Muscle of arm (tissue), 14 donors: ENCODE measurements around the gene PC. TPM values are rescaled to one million over a fixed set of nuclear protein-coding genes. Genes with fewer than 3 reads are reported as not detected.
A peak's percentile ranks its signal among the peaks of the same experiment; 100 is the strongest.
"Not testable (repeated sequence)": the region's sequence is repeated elsewhere in the genome, so short reads cannot be mapped to it uniquely, and the experiment has no call there.

Experiments used
- DNase-seq: peaks from one replicate; pipeline ENCODE4 v3.0.0-alpha.2; 2013
- long read RNA-seq, 11 donors: transcript quantifications; one replicate each; lab custom pipeline, GENCODE V29; 2026
- polyA plus RNA-seq, 12 donors: library from polyadenylated mRNA; unstranded; fragments of 120-200 nt; gene quantifications; one replicate each; pipeline ENCODE4 v1.2.1, GENCODE V29; 2013; ENCODE audit not compliant: insufficient read length in 12 of 12

Gene PC
- polyA plus RNA-seq = 10 to 100 TPM in 10 of 12 donors, 1 to 10 TPM in 1, not detected in 1; 5.3 to 22.8 (median 15.5) TPM
- long read RNA-seq, donor 1, partial matches to known transcripts = 43 of 49 reads
- long read RNA-seq, donor 1, other reads (novel, unspliced or antisense) = 6 of 49 reads
- long read RNA-seq, donor 2 = 0 reads
- long read RNA-seq, donor 3, partial matches to known transcripts = 0 of 1 reads
- long read RNA-seq, donor 3, other reads (novel, unspliced or antisense) = 0 of 1 reads
- long read RNA-seq, donor 4 = 0 reads
- long read RNA-seq, donor 5 = 0 reads
- long read RNA-seq, donor 6, full-length matches to known transcripts = 1 of 15 reads
- long read RNA-seq, donor 6, partial matches to known transcripts = 14 of 15 reads
- long read RNA-seq, donor 6, other reads (novel, unspliced or antisense) = 0 of 15 reads
- long read RNA-seq, donor 7, partial matches to known transcripts = 0 of 9 reads
- long read RNA-seq, donor 7, other reads (novel, unspliced or antisense) = 8 of 9 reads
- long read RNA-seq, donor 8, partial matches to known transcripts = 0 of 2 reads
- long read RNA-seq, donor 8, other reads (novel, unspliced or antisense) = 0 of 2 reads
- long read RNA-seq, donor 9, full-length matches to known transcripts = 1 of 1 reads
- long read RNA-seq, donor 9, partial matches to known transcripts = 0 of 1 reads
- long read RNA-seq, donor 9, other reads (novel, unspliced or antisense) = 0 of 1 reads
- long read RNA-seq, donor 10, partial matches to known transcripts = 8 of 9 reads
- long read RNA-seq, donor 10, other reads (novel, unspliced or antisense) = 0 of 9 reads
- long read RNA-seq, donor 11, partial matches to known transcripts = 0 of 1 reads
- long read RNA-seq, donor 11, other reads (novel, unspliced or antisense) = 0 of 1 reads

GRCh38 chr11:66958232-66958955 lies at the start of gene PC:
TSS of gene PC (minus strand) at chr11:66958383. CDS start at chr11:66872159, 86,224 bp downstream.
- DNase-seq = peak; percentile 99

- DNase-seq = no peak
These were observed 48.9 kb upstream of the PC start for GRCh38 chr11:67007126-67007525.

GRCh38 chr11:67006029-67006884 lies 48.1 kb upstream of the PC start:
- no peak for DNase-seq

GRCh38 chr11:67005200-67005599 lies 47.0 kb upstream of the PC start:
- DNase-seq = not testable (repeated sequence)

- no peak for DNase-seq
These were observed 44.8 kb upstream of the PC start for GRCh38 chr11:67002921-67003411.

- no peak for DNase-seq
These were observed 44.2 kb upstream of the PC start for GRCh38 chr11:67002297-67002913.

GRCh38 chr11:67001332-67001731 lies 43.1 kb upstream of the PC start:
- no peak for DNase-seq

GRCh38 chr11:66999555-66999954 lies 41.4 kb upstream of the PC start:
- no peak for DNase-seq

- no peak for DNase-seq
These were observed 38.6 kb upstream of the PC start for GRCh38 chr11:66996609-66997273.

- DNase-seq = no peak
These were observed 33.9 kb upstream of the PC start for GRCh38 chr11:66992041-66992440.

GRCh38 chr11:66989360-66989759 lies 31.2 kb upstream of the PC start:
- not testable (repeated sequence) for DNase-seq

- DNase-seq = not testable (repeated sequence)
These were observed 30.6 kb upstream of the PC start for GRCh38 chr11:66988741-66989140.

- DNase-seq = no peak
These were observed 29.9 kb upstream of the PC start for GRCh38 chr11:66987924-66988637.

GRCh38 chr11:66987158-66987620 lies 29.0 kb upstream of the PC start:
- DNase-seq = no peak

GRCh38 chr11:66986178-66986545 lies 28.0 kb upstream of the PC start:
- DNase-seq = no peak

GRCh38 chr11:66985508-66986177 lies 27.5 kb upstream of the PC start:
- no peak for DNase-seq

GRCh38 chr11:66983275-66983924 lies 25.2 kb upstream of the PC start:
- no peak for DNase-seq
